ENCODE measurements around the gene PCNT.

- TF ChIP-seq POLR2A (conservative IDR thresholded peaks at IDR 0.05) (no peak), ZNF121 (CRISPR knock-in tag; conservative IDR thresholded peaks at IDR 0.05) (no peak)
Measured at GRCh38 chr21:46414965-46415275, 91.0 kb downstream of the PCNT start.
